ENCODE results near the gene ALDOC. TPM values are rescaled to one million over a fixed set of nuclear protein-coding genes. Genes with fewer than 3 reads are reported as not detected.

ALDOC gene
- total and polyA plus RNA-seq, 2 experiments from 2014 or later: 33.5 to 157 TPM

GRCh38 chr17:28570716-28571360 lies 5.9 kb downstream of the ALDOC start:
- Histone ChIP-seq H3F3A (replicated peaks; ENCODE audit: low read depth) (peaks cover 4% of the 10 kb centered on the region; the same call in 1 of the 2 replicates), H2AFZ (peak overlapping the region; percentile 96), H3K36me3 (ENCODE audit: insufficient read depth) (no peaks in the 10 kb centered on the region; the same call in none of the 2 replicates), H3K27ac (ENCODE audit: low read depth) (0 out of 2 replicates have a peak overlapping the region, but pooled peaks have one; percentile 69), H3K4me3 (peak overlapping the region; percentile 95), H3K27me3 (ENCODE audit: insufficient read depth) (peaks cover 4% of the 10 kb centered on the region; the same call in 1 of the 2 replicates), H3K9me2 (ENCODE audit: insufficient read depth) (no peaks in the 10 kb centered on the region), H3K4me1 (ENCODE audit: insufficient read depth) (peaks cover 20% of the 10 kb centered on the region), H3K79me2 (replicated peaks; ENCODE audit: insufficient read depth) (peaks cover 43% of the 10 kb centered on the region), H3K4me2 (peak overlapping the region; percentile 97), H4K20me1 (replicated peaks; ENCODE audit: insufficient read depth) (peaks cover 3% of the 10 kb centered on the region)
- Mint-ChIP-seq H3K4me3 (peak overlapping the region; percentile 97), H3K36me3 (ENCODE audit: low read depth) (peaks cover 11% of the 10 kb centered on the region; the same call in 1 of the 3 replicates), H3K9me3 (no peaks in the 10 kb centered on the region), H3K27ac (peak overlapping the region; percentile 90), H3K27me3 (ENCODE audit: insufficient read depth, low read depth, poor library complexity) (peaks cover 15% of the 10 kb centered on the region), H3K4me1 (peaks cover 22% of the 10 kb centered on the region)
- DNase-seq (ENCODE audit: low spot score) (peak; percentile 71), ATAC-seq (peak; percentile 49)
- TF ChIP-seq EZH2phosphoT487 (IDR thresholded peaks at IDR 0.05; ENCODE audit: unreplicated experiment) (no peak), ZNF331 (CRISPR knock-in tag; IDR thresholded peaks at IDR 0.05; ENCODE audit: low read depth) (no peak), NANOG (IDR thresholded peaks at IDR 0.05; ENCODE audit: borderline replicate concordance) (no peak), REST (IDR thresholded peaks at IDR 0.05; ENCODE audit: unreplicated experiment) (no peak), STAT1 (IDR thresholded peaks at IDR 0.05; ENCODE audit: unreplicated experiment) (no peak), ZNF462 (CRISPR knock-in tag; IDR thresholded peaks at IDR 0.05) (no peak), ETS1 (IDR thresholded peaks at IDR 0.05) (no peak), POLR2AphosphoS5 (IDR thresholded peaks at IDR 0.05; ENCODE audit: low read depth) (no peak), CREB1 (CRISPR knock-in tag; IDR thresholded peaks at IDR 0.05; ENCODE audit: low read depth) (no peak), EZH2 (IDR thresholded peaks at IDR 0.05; ENCODE audit: low read depth, unreplicated experiment) (no peak), JUNB (IDR thresholded peaks at IDR 0.05; ENCODE audit: unreplicated experiment) (no peak), CTCF (conservative IDR thresholded peaks at IDR 0.05; ENCODE audit: low read depth in 2 of 2) (no peak), ZNF114 (CRISPR knock-in tag; IDR thresholded peaks at IDR 0.05) (no peak)
